HCT116 (cell line): ENCODE data around the gene CACNA2D3. TPM values are rescaled to one million over a fixed set of nuclear protein-coding genes. Genes with fewer than 3 reads are reported as not detected.

Experiments used
- ATAC-seq: fragments of 200-7000 bp; cut with Tn5 transposase; 2 replicates; pipeline ENCODE4 v1.9.1; 2020; ENCODE audit warnings: mild to moderate bottlenecking, moderate library complexity
- BruUV-seq: library from RNA; stranded (reverse); fragments of 400-500 nt; replicated peaks from 2 replicates; lab custom pipeline; 2021; lab: Mats Ljungman, UMichigan
- CTCF ChIA-PET: fragments of 300-600 bp; sonication (Branson Sonifier 250); formaldehyde crosslinking; loops from one replicate; lab custom pipeline; 2021; ENCODE audit warnings: antibody characterized with exemption; lab: Charles Lee
- POLR2A ChIA-PET: fragments of 300-600, 350-600 bp; sonication (Branson Sonifier 250); formaldehyde crosslinking; loops from one replicate; lab custom pipeline; 2021; ENCODE audit warnings: antibody characterized with exemption; lab: Charles Lee
- RAD21 ChIA-PET, 2 experiments: fragments of 300-600 bp; sonication (Branson Sonifier 250); formaldehyde crosslinking; loops; one replicate each; lab custom pipeline; 2023; ENCODE audit warnings: low total read pairs in 2 of 2; ENCODE audit not compliant: uncharacterized antibody in 2 of 2, unreplicated experiment in 2 of 2, low non-redundant PET in 1 of 2; lab: Charles Lee
- DNase-seq: peaks from one replicate; pipeline ENCODE4 v3.0.0-alpha.2; 2010; ENCODE audit warnings: low read depth, low spot score
- H2AFZ ChIP-seq: fragments of 200-600 bp; shearing (Covaris generic), sonication (generic); 2 replicates; pipeline ENCODE4 v1.6.1; 2017; ENCODE audit warnings: low read depth, mixed run types, mixed read lengths, antibody characterized with exemption, low read length; ENCODE audit not compliant: poor library complexity, severe bottlenecking
- H3K27ac ChIP-seq: 2 replicates; pipeline ENCODE4 v1.5.1; 2012; ENCODE audit warnings: low read depth, low read length
- H3K27me3 ChIP-seq: fragments of 200-600 bp; sonication (generic); 2 replicates; pipeline ENCODE4 v1.6.1; 2016; ENCODE audit warnings: mixed run types, low read length, mixed read lengths; ENCODE audit not compliant: insufficient read depth
- H3K36me3 ChIP-seq, 2 experiments: fragments of 200-500 bp in 1 of 2; fragments of 200-600 bp in 1 of 2; sonication (Bioruptor generic) in 1 of 2; sonication (generic) in 1 of 2; 2 replicates each; pipeline versions ENCODE4 v1.5.1 to v1.6.1; 2014 to 2016; ENCODE audit warnings: low read length in 2 of 2, inconsistent platforms in 1 of 2, mixed read lengths in 1 of 2, mixed run types in 1 of 2; ENCODE audit not compliant: insufficient read depth in 2 of 2, control insufficient read depth in 1 of 2
- H3K4me1 ChIP-seq, 2 experiments: fragments of 200-600 bp in 1 of 2; sonication (generic) in 1 of 2; 2 replicates each; pipeline versions ENCODE4 v1.5.1 to v1.6.1; 2012 to 2017; ENCODE audit warnings: low read length in 2 of 2, inconsistent platforms in 1 of 2, mild to moderate bottlenecking in 1 of 2, mixed read lengths in 1 of 2, mixed run types in 1 of 2, moderate library complexity in 1 of 2; ENCODE audit not compliant: insufficient read depth in 2 of 2, control insufficient read depth in 1 of 2
- H3K4me2 ChIP-seq: fragments of 200-600 bp; sonication (generic); 2 replicates; pipeline ENCODE4 v1.6.1; 2017; ENCODE audit warnings: mixed run types, low read length, mixed read lengths
- H3K4me3 ChIP-seq, 2 experiments: fragments of 200-600 bp in 1 of 2; sonication (generic) in 1 of 2; replicated peaks in 1 of 2; 2 replicates each; pipeline ENCODE4 v1.5.1; 2011 to 2016; ENCODE audit warnings: low read length in 2 of 2, control low read depth in 1 of 2, low read depth in 1 of 2, mild to moderate bottlenecking in 1 of 2, mixed read lengths in 1 of 2, mixed run types in 1 of 2
- H3K79me2 ChIP-seq: fragments of 200-600 bp; sonication (generic); 2 replicates; pipeline ENCODE4 v1.6.1; 2017; ENCODE audit warnings: mild to moderate bottlenecking, mixed run types, low read length, moderate library complexity, mixed read lengths; ENCODE audit not compliant: insufficient read depth
- H3K9ac ChIP-seq: fragments of 200-600 bp; sonication (generic); 2 replicates; pipeline ENCODE4 v1.6.1; 2016; ENCODE audit warnings: low read length, mixed read lengths
- H3K9me2 ChIP-seq: fragments of 200-600 bp; sonication (generic), shearing (Covaris generic); 2 replicates; pipeline ENCODE4 v1.6.1; 2017; ENCODE audit warnings: mixed run types, mild to moderate bottlenecking, moderate library complexity; ENCODE audit not compliant: insufficient read depth
- H3K9me3 ChIP-seq, 2 experiments: fragments of 200-500 bp in 1 of 2; fragments of 200-600 bp in 1 of 2; sonication (Bioruptor generic) in 1 of 2; sonication (generic) in 1 of 2; 2 replicates each; pipeline ENCODE4 v1.6.1; 2014 to 2017; ENCODE audit warnings: low read length in 2 of 2, mixed read lengths in 2 of 2, inconsistent platforms in 1 of 2, low read depth in 1 of 2, mild to moderate bottlenecking in 1 of 2, mixed run types in 1 of 2, moderate library complexity in 1 of 2; ENCODE audit not compliant: control insufficient read depth in 1 of 2, insufficient read depth in 1 of 2
- H4K20me1 ChIP-seq: fragments of 200-600 bp; sonication (generic), shearing (Covaris generic); 2 replicates; pipeline ENCODE4 v1.6.1; 2017; ENCODE audit warnings: mixed run types, mild to moderate bottlenecking, moderate library complexity; ENCODE audit not compliant: insufficient read depth
- CBX3 ChIP-seq: IDR thresholded peaks from 2 replicates; pipeline ENCODE4 v1.6.1; 2012; ENCODE audit warnings: low read depth
- CTCF ChIP-seq, 3 experiments: fragments of 200-600 bp in 1 of 3; sonication (generic) in 1 of 3; IDR thresholded peaks in 2 of 3; conservative IDR thresholded peaks in 1 of 3; 2 replicates each; pipeline ENCODE4 v1.5.1; 2012 to 2017; ENCODE audit warnings: low read depth in 2 of 3, low read length in 2 of 3, antibody characterized with exemption in 1 of 3, borderline replicate concordance in 1 of 3, control low read depth in 1 of 3, mild to moderate bottlenecking in 1 of 3, mixed read lengths in 1 of 3, mixed run types in 1 of 3, moderate library complexity in 1 of 3; ENCODE audit not compliant: insufficient read depth in 1 of 3
- EZH2phosphoT487 ChIP-seq: fragments of 200-600 bp; IDR thresholded peaks from 2 replicates; pipeline ENCODE4 v1.6.1; 2018; ENCODE audit warnings: antibody characterized with exemption, borderline replicate concordance
- FOSL1 ChIP-seq: IDR thresholded peaks from 2 replicates; pipeline ENCODE4 v1.6.1; 2012; ENCODE audit warnings: low read depth
- JUND ChIP-seq: IDR thresholded peaks from 2 replicates; pipeline ENCODE4 v1.6.1; 2012
- MAX ChIP-seq: IDR thresholded peaks from 2 replicates; pipeline ENCODE4 v1.6.1; 2012
- POLR2A ChIP-seq: IDR thresholded peaks from 2 replicates; pipeline ENCODE4 v1.7.0; 2011; ENCODE audit warnings: borderline replicate concordance; ENCODE audit not compliant: insufficient read depth, insufficient read length; ENCODE audit errors: extremely low read depth
- POLR2AphosphoS5 ChIP-seq: IDR thresholded peaks from 2 replicates; pipeline ENCODE4 v1.6.1; 2011; ENCODE audit warnings: mild to moderate bottlenecking, low read depth, low read length, moderate library complexity
- SP1 ChIP-seq: IDR thresholded peaks from 2 replicates; pipeline ENCODE4 v1.6.1; 2012; ENCODE audit warnings: low read depth
- SRF ChIP-seq: IDR thresholded peaks from 2 replicates; pipeline ENCODE4 v1.6.1; 2012; ENCODE audit warnings: low read depth
- TCF7L2 ChIP-seq: IDR thresholded peaks from 2 replicates; pipeline ENCODE4 v1.7.0; 2011; ENCODE audit warnings: borderline replicate concordance, inconsistent platforms; ENCODE audit not compliant: insufficient read depth, insufficient read length; ENCODE audit errors: extremely low read depth
- ZBTB33 ChIP-seq: IDR thresholded peaks from 2 replicates; pipeline ENCODE4 v1.6.1; 2011; ENCODE audit warnings: mild to moderate bottlenecking, low read length, moderate library complexity; ENCODE audit not compliant: insufficient replicate concordance; ENCODE audit errors: extremely low read depth
- intact Hi-C: fragments of 100-400 bp; cut with micrococcal nuclease; formaldehyde crosslinking; loops from 2 replicates; pipeline ENCODE4 v1.10.0; 2022
- total RNA-seq: library from RNA; stranded (reverse); gene quantifications from one replicate; pipeline ENCODE4 v1.2.1, GENCODE V29; 2021; ENCODE audit not compliant: unreplicated experiment
- TF ChIP-seq, protein P1 (sequence below): IDR thresholded peaks from 2 replicates; pipeline ENCODE4 v1.6.1; 2012

Gene CACNA2D3
- total RNA-seq, 1 experiment from 2014 or later = 0.20 TPM

DNA sequence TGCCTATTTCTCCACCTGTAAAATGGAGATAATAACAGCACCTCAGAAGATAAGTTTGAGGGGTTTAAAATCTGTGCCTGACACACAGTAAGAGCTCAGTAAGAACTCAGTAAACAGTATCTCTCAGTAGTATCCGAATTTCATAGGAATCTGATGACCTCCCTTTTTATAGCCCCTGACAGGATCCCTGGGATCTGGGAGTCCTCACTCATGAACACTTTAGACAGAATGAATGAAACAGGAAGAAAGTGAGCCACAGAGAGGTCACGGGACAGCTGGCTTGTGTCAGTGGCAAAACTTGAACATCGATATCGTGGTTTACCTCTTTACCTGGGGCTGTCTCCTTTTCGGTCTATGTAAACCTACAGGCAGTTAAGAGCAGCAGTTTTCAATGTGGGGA, 754.3 kb downstream of the CACNA2D3 start:
- Histone ChIP-seq H3K4me2 (no peak overlapping the region), H3K4me3 (no peak overlapping the region), H3K27ac (no peak overlapping the region), H3K36me3 (no peaks in the 10 kb centered on the region), H3K9me2 (no peaks in the 10 kb centered on the region), H2AFZ (no peak overlapping the region), H4K20me1 (no peaks in the 10 kb centered on the region), H3K79me2 (no peaks in the 10 kb centered on the region), H3K27me3 (no peaks in the 10 kb centered on the region), H3K9me3 (no peaks in the 10 kb centered on the region; a peak in 1 of 4 replicates), H3K9ac (no peak overlapping the region), H3K4me1 (no peaks in the 10 kb centered on the region)
- intact Hi-C loops = no loop called here
- POLR2A ChIA-PET = no interaction called here
- no peak for TF ChIP-seq TCF7L2
- no peak for TF ChIP-seq MAX
- no peak for TF ChIP-seq POLR2A
- TF ChIP-seq CTCF (IDR thresholded peaks at IDR 0.05 in 2 of 3, conservative IDR thresholded peaks at IDR 0.05 in 1 of 3; ENCODE audit: borderline replicate concordance in 1 of 3, insufficient read depth in 1 of 3, low read depth in 2 of 3, low read length in 2 of 3) = no peak
- TF ChIP-seq FOSL1 = no peak
- no peak for TF ChIP-seq SP1
- RAD21 ChIA-PET = no interaction called here
- CTCF ChIA-PET = no interaction called here
- no TSS peak for BruUV-seq
- no peak for DNase-seq
- no peak for ATAC-seq

DNA sequence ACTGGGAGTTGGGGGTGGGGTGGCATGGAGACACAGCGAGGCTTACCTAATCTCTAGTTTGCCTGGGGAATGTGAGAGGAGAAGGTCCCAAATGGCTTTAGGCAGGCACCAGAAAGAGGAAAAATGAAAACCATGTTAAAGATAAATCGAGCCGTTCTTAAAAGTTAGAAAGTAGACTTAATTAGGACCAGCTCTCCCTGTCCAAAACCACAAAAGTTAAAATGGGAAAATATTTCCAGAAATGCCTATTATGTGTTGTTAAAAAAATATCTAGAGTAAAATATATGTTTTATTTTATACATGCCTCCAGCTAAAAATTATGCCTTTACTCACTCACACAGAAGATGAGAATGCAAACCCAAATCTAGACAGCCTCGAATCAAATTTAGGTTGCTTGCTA, 755.4 kb downstream of the CACNA2D3 start:
- no TSS peak for BruUV-seq
- POLR2A ChIA-PET = no interaction called here
- Histone ChIP-seq H3K9me3 (no peaks in the 10 kb centered on the region; a peak in 1 of 4 replicates), H4K20me1 (no peaks in the 10 kb centered on the region), H2AFZ (no peak overlapping the region), H3K79me2 (no peaks in the 10 kb centered on the region), H3K27me3 (no peaks in the 10 kb centered on the region), H3K4me2 (no peak overlapping the region), H3K4me1 (no peaks in the 10 kb centered on the region), H3K36me3 (no peaks in the 10 kb centered on the region), H3K27ac (no peak overlapping the region), H3K9ac (no peak overlapping the region), H3K4me3 (no peak overlapping the region), H3K9me2 (no peaks in the 10 kb centered on the region)
- DNase-seq (no peak), ATAC-seq (no peak)
- intact Hi-C loops = no loop called here
- RAD21 ChIA-PET = no interaction called here
- CTCF ChIA-PET = no interaction called here
- TF ChIP-seq, protein P1, sequence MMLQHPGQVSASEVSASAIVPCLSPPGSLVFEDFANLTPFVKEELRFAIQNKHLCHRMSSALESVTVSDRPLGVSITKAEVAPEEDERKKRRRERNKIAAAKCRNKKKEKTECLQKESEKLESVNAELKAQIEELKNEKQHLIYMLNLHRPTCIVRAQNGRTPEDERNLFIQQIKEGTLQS = no peak
- TF ChIP-seq EZH2phosphoT487 (no peak), TCF7L2 (no peak), CBX3 (no peak), ZBTB33 (no peak), MAX (no peak), JUND (no peak), FOSL1 (no peak), POLR2AphosphoS5 (no peak), SRF (no peak)
